HG03439 (cell line): ENCODE measurements around the gene NINJ2.

ENCODE experiments used
- ATAC-seq: cut with Tn5 transposase; IDR thresholded peaks from one replicate; pipeline ENCODE4 v1.9.1; 2021; ENCODE audit warnings: mild to moderate bottlenecking, moderate library complexity; ENCODE audit not compliant: unreplicated experiment

The NINJ2 gene

DNA sequence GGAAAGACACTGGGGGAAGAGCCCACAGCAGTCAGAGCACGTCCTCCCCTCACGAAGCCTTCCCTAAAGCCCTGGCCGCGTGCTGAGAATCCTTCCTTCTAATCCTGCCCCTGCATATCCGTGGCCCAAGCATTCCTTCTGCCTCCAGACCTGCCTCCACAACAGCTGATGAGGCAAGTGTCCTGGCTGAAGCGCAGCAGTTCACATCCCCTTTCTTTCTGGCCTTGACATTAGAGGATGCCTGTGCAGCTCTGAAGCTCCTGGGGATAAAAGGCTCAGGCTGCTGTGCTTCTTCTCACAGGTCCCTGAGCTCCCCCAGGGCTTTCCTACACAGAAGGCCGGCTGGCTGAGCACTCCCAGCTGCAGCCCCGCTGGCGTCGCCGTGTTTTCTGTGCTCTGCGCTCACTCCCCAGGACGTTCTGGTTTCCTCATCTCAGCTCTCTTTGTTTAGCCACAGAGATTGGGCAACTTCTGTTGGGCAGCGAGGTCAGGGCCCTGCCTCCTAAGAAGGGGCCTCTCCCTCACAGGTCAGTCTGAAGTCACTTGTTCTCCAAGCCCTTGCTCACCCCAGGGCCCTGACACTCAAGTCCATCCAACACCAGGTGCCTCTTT lies 45.8 kb downstream of the NINJ2 start:
- no peak for ATAC-seq

GRCh38 chr12:615620-616019 lies 47.6 kb downstream of the NINJ2 start:
- ATAC-seq, result no peak

DNA sequence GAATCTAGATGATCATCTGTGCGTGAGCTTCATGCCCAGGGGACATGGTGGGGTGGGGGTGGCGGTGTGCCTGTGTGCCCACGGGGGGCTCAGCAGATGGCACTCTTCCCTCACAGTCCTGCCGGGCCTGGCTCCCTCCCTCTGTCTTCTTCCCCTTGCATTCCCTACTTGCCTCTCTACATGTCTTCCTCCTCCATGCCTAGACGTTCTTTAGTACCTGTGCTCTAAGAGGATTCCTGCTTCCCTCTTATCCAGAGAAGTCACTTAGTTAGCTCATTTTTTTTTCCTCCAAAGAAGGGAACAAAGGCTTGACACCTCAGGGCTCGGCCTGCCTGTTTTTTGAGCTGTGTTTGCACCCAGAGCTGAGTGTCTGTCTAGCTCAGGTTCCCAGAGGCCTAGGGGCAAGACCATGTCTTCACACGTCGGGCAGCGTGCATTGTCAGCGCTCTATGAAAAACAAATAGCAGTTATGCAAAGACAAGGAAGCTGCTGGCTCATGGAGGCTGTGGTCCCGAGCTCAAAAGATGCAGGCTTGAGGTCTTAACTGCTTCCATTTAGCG lies 48.8 kb downstream of the NINJ2 start:
- no peak for ATAC-seq

GRCh38 chr12:613996-614395 lies 49.2 kb downstream of the NINJ2 start:
- ATAC-seq, result no peak

- no peak for ATAC-seq
Observed at GRCh38 chr12:612886-613285, 50.4 kb downstream of the NINJ2 start.

GRCh38 chr12:612293-612692 lies 51.0 kb downstream of the NINJ2 start:
- ATAC-seq, result no peak

GRCh38 chr12:611721-612120 lies 51.5 kb downstream of the NINJ2 start:
- no peak for ATAC-seq

- no peak for ATAC-seq
Observed at GRCh38 chr12:608921-609320, 54.3 kb downstream of the NINJ2 start.

GRCh38 chr12:608413-608812 lies 54.8 kb downstream of the NINJ2 start:
- ATAC-seq, result no peak

DNA sequence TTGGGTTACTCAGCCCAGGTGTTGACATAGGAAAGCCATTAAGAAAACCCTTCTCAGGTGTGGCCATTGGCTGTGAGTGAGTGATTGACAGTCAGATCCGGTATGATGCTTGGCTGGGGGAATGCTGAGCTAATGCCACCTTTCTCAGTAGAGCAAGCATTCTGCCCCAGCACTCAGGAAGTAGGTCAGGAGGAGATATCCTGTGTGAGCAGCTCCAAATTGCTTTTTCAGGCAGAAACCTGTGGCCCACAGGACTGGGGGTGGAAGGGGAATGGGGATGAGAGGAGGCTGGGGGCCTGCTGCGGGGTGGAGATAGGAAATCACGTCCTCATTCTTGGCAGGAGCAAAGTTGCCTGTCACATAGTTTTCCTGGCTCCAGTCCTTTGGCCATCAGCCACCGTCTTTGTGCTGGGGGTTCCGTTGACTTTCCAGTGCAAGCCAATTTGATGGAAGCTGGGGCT lies 55.7 kb downstream of the NINJ2 start:
- no peak for ATAC-seq

DNA sequence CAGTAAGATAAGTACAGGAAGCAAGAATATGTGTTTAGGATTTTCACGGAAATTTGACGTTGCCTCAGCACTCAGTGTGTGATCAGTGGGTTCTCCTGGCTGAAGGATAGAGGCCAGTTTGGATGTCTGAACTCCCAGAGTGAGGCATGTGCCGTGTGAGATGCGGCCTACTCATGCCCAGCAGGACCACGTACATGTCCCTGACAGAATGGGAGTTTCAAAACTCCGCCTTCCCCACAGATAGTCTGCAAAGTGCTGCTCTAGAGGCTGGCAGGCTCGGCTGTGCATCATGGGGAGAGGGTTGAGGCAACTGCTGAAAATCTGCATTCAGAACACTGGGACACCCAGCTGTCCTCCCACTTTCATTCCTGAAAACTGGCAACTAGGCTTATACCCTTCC lies 58.3 kb downstream of the NINJ2 start:
- no peak for ATAC-seq

GRCh38 chr12:602700-603068 lies 60.6 kb downstream of the NINJ2 start:
- no peak for ATAC-seq

DNA sequence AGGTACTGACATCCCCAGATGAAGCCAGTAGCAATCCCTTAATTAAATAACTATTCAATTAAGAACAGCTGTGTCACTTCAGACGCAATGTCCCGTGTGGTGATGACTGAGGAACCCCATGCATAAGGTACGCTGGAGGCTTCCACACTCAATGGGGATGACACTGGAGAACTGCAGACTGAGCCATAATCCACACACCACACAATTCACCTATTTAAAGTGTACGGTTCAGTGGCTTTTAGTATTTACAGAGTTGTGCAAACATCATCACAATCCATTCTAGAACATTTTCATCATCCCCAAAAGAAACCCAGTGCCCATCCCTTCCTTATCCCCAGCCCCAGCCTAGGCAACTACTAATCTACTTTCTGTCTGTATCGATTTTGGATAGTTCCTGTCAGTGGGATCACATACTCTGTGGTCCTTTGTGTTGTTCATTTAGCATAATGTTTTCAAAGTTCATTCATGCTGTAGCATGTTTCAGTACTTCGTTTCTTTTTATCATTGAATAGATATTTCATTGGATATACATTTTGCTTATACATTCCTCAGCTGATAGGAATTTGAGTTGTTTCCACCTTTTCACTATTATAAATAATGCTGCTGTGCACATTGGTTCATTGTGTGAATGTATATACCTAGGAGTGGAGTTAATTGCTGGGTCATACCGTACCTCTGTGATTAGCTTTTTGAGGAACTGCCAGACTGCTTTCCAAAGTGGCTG lies 61.1 kb downstream of the NINJ2 start:
- no peak for ATAC-seq

DNA sequence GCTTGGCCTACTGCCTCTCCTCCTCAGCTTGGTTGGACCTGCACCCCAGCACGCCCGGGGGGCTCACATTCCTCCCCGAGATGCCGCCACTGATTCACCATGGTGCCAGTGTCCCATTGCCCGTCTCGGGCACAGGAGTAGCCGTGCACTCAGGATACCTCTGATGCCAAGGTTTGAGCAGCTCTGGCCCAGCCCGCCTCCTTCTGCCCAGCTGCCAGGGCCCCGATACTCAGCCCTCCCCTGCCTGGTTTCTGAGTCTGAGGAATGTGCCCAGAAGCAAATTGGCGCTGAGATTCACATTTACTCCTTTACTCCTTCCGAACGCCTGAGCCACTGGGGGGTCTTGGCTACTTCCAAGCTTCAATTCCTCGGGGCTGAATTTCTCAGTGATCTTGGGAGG lies 63.5 kb downstream of the NINJ2 start:
- ATAC-seq, result no peak

DNA sequence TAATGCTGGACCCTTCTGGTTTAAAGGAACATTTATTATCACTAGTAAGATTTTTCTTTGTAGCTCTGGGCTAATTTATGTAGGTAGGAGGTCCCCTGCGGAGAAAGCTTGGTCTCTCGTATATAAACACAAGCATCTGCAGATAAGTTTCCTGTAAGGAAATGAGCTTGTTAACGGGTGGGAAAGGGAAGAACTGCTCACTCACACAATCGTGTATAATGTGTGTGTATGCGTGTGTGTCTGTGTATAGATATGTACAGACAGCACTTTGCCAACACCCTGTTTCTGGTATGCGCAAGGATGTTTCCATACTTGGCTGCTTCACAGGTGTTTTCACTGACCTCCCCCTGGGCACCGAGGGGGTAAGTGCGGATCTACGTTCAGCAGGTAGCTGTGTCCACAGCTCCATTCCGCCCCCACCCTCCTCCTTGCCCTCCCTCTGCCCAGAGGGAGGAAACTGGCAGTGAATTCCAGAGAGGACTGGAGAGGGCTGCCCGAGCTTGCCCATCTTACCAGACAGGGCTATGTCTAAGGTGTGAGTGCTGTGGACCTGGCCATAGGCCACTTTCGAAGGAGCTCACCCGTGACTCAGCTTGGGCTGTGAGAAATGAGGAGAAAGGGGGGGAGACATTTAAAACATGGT lies 65.2 kb downstream of the NINJ2 start:
- ATAC-seq, result no peak

- no peak for ATAC-seq
Observed at GRCh38 chr12:593396-594270, 69.6 kb downstream of the NINJ2 start.

- no peak for ATAC-seq
Observed at GRCh38 chr12:592024-592505, 71.2 kb downstream of the NINJ2 start.

GRCh38 chr12:591167-592023 lies 71.8 kb downstream of the NINJ2 start:
- no peak for ATAC-seq

GRCh38 chr12:590206-590750 lies 73.0 kb downstream of the NINJ2 start:
- no peak for ATAC-seq

GRCh38 chr12:588646-589045 lies 74.6 kb downstream of the NINJ2 start:
- no peak for ATAC-seq
